GM18870 (cell line): ENCODE data around the gene FOXP1.
A peak's percentile ranks its signal among the peaks of the same experiment; 100 is the strongest.

Experiments used
- ATAC-seq: cut with Tn5 transposase; IDR thresholded peaks from one replicate; pipeline ENCODE4 v1.9.1; 2021; ENCODE audit warnings: moderate library complexity; ENCODE audit not compliant: unreplicated experiment

Gene FOXP1

GRCh38 chr3:71055257-71056001, 528.1 kb downstream of the FOXP1 start:
- ATAC-seq = no peak

- no peak for ATAC-seq
These were observed 529.2 kb downstream of the FOXP1 start for GRCh38 chr3:71054312-71054711.

- ATAC-seq = no peak
These were observed 530.0 kb downstream of the FOXP1 start for GRCh38 chr3:71053495-71053894.

GRCh38 chr3:71052716-71053115, 530.8 kb downstream of the FOXP1 start:
- ATAC-seq = no peak

- no peak for ATAC-seq
These were observed 531.4 kb downstream of the FOXP1 start for GRCh38 chr3:71051893-71052687.

- ATAC-seq = no peak
These were observed 532.3 kb downstream of the FOXP1 start for GRCh38 chr3:71051259-71051595.

- ATAC-seq = no peak
These were observed 532.8 kb downstream of the FOXP1 start for GRCh38 chr3:71050538-71051258.

- ATAC-seq = no peak
These were observed 533.4 kb downstream of the FOXP1 start for GRCh38 chr3:71050166-71050537.

- no peak for ATAC-seq
These were observed 534.6 kb downstream of the FOXP1 start for GRCh38 chr3:71048948-71049347.

- no peak for ATAC-seq
These were observed 535.7 kb downstream of the FOXP1 start for GRCh38 chr3:71047616-71048531.

- no peak for ATAC-seq
These were observed 536.7 kb downstream of the FOXP1 start for GRCh38 chr3:71046791-71047190.

- ATAC-seq = peak; percentile 69
These were observed 537.6 kb downstream of the FOXP1 start for GRCh38 chr3:71045917-71046282.

- peak; percentile 2 for ATAC-seq
These were observed 538.2 kb downstream of the FOXP1 start for GRCh38 chr3:71045212-71045916.

GRCh38 chr3:71042759-71043158, 540.8 kb downstream of the FOXP1 start:
- no peak for ATAC-seq

GRCh38 chr3:71041371-71041770, 542.2 kb downstream of the FOXP1 start:
- ATAC-seq = no peak

GRCh38 chr3:71039332-71039731, 544.2 kb downstream of the FOXP1 start:
- no peak for ATAC-seq

GRCh38 chr3:71037775-71038174, 545.8 kb downstream of the FOXP1 start:
- no peak for ATAC-seq

GRCh38 chr3:71035886-71036285, 547.6 kb downstream of the FOXP1 start:
- no peak for ATAC-seq

GRCh38 chr3:71035314-71035713, 548.2 kb downstream of the FOXP1 start:
- no peak for ATAC-seq

- no peak for ATAC-seq
These were observed 549.8 kb downstream of the FOXP1 start for GRCh38 chr3:71033681-71034220.
